Stimulated activated CD4-positive, alpha-beta T cell treated with anti-CD3 and anti-CD28 coated beads, Interleukin-1b, Interleukin-23, amount 100 ng/mL, for 4 hours (primary cell): ENCODE data around the gene COQ8B.
"Not testable (repeated sequence)": the region's sequence is repeated elsewhere in the genome, so short reads cannot be mapped to it uniquely, and the experiment has no call there.

ENCODE experiments used
- DNase-seq, 2 donors: peaks; one replicate each; pipeline ENCODE4 v3.0.0-alpha.2; 2020; ENCODE audit warnings: low read depth in 2 of 2

COQ8B gene

GRCh38 chr19:40668991-40669614 is 47.6 kb downstream of the COQ8B start:
- DNase-seq = no peak

- DNase-seq = no peak
These were observed 49.1 kb downstream of the COQ8B start for GRCh38 chr19:40667602-40668001.

GRCh38 chr19:40666803-40667438 is 49.8 kb downstream of the COQ8B start:
- DNase-seq = no peak

- peak in 1 of 2 donors; percentile 6 for DNase-seq
These were observed 52.7 kb downstream of the COQ8B start for GRCh38 chr19:40663695-40664692.

GRCh38 chr19:40662925-40663694 is 53.6 kb downstream of the COQ8B start:
- peak; percentile 94 to 96 for DNase-seq

GRCh38 chr19:40661616-40662015 is 55.1 kb downstream of the COQ8B start:
- no peak for DNase-seq

- no peak for DNase-seq
These were observed 57.1 kb downstream of the COQ8B start for GRCh38 chr19:40659566-40659965.

GRCh38 chr19:40659116-40659515 is 57.6 kb downstream of the COQ8B start:
- DNase-seq = no peak

- DNase-seq = no peak
These were observed 58.7 kb downstream of the COQ8B start for GRCh38 chr19:40658031-40658430.

- not testable (repeated sequence) for DNase-seq
These were observed 61.0 kb downstream of the COQ8B start for GRCh38 chr19:40655684-40656083.

- not testable (repeated sequence) for DNase-seq
These were observed 64.4 kb downstream of the COQ8B start for GRCh38 chr19:40652303-40652702.

GRCh38 chr19:40650749-40651305 is 65.9 kb downstream of the COQ8B start:
- no peak for DNase-seq

GRCh38 chr19:40649903-40650675 is 66.6 kb downstream of the COQ8B start:
- DNase-seq = not testable (repeated sequence)

GRCh38 chr19:40646743-40647254 is 69.9 kb downstream of the COQ8B start:
- DNase-seq = no peak

- no peak for DNase-seq
These were observed 73.9 kb downstream of the COQ8B start for GRCh38 chr19:40642757-40643305.

- DNase-seq = no peak
These were observed 74.5 kb downstream of the COQ8B start for GRCh38 chr19:40642051-40642706.
